Lower leg skin (tissue), 3 donors: ENCODE results near the gene KRT86.

Experiments used
- CTCF ChIP-seq, 3 donors: fragments of 450-650 bp; IDR thresholded peaks; one replicate each; pipeline ENCODE4 v1.5.1; 2016; ENCODE audit warnings: antibody characterized with exemption in 3 of 3, mild to moderate bottlenecking in 3 of 3, moderate library complexity in 2 of 3
- POLR2A ChIP-seq, 2 donors: fragments of 450-650 bp; IDR thresholded peaks; one replicate each; pipeline ENCODE4 v1.6.1; 2016 to 2017; ENCODE audit warnings: antibody characterized with exemption in 2 of 2, mild to moderate bottlenecking in 1 of 2, moderate library complexity in 1 of 2

- TF ChIP-seq CTCF (IDR thresholded peaks at IDR 0.05) (no peak), POLR2A (IDR thresholded peaks at IDR 0.05) (no peak)
These were observed 69.7 kb downstream of the KRT86 start for GRCh38 chr12:52344111-52344510.
